ENCODE data around the gene B3GNT9.

B3GNT9 gene

GRCh38 chr16:67185651-67186134 lies 34.9 kb upstream of the B3GNT9 start:
- DNase-seq (ENCODE audit: low read depth), result no peak

GRCh38 chr16:67184995-67185650 lies 34.3 kb upstream of the B3GNT9 start:
- DNase-seq (ENCODE audit: low read depth), result peak; percentile 62

DNA sequence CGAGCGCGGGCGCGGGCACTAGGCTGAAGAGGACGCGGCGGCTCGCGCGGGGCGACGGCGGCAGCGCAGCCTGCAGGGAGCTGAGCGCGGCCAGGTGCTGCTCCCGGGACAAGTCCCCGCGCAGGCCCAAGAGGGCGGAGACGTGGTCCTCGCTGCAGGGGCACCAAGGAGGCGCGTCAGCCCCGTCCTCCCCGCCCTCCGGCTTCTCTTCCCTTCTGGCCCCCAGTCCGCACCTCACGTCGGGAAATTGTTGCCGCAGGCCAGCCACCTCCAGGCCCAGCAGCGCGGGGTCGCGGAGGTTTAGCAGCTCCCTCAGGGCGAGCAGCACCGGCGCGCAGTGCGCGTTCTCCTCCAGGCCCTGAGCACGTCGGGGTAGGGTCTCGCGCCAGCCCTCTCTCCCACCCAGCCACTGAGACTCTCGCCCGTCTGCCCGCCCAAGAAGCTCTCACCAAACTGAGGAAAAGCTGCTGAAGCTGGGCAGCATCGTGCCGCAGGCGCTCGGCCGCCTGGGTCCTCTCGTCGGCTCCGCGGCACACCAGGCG lies 33.7 kb upstream of the B3GNT9 start:
- DNase-seq (ENCODE audit: low read depth), result no peak

GRCh38 chr16:67183627-67184452 lies 33.0 kb upstream of the B3GNT9 start, which contains the start of gene MATCAP1:
MATCAP1 (minus strand) TSS chr16:67183963; CDS start chr16:67180610, 3,353 bp downstream.
- DNase-seq (ENCODE audit: low read depth), result peak; percentile 96

DNA sequence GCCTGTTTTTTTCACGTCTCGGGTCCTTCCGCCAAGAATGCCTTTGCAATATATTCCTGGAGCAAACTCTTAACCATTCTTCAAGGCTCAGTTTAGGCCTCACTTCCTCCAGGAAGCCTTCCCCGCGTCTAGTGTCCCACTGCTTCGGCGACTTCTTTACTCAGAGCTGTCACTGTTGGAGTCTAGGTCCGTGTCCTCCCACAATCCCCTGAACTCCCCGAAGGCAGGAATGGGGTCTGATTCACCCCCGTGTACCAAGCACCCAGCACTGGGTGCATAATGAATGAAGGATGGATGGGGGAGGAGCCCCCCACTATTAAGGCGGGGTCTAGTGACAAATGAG lies 32.5 kb upstream of the B3GNT9 start:
- no peak for DNase-seq (ENCODE audit: low read depth)

- DNase-seq (ENCODE audit: low read depth), result no peak
Measured at GRCh38 chr16:67182288-67182687, 31.5 kb upstream of the B3GNT9 start.

- DNase-seq (ENCODE audit: low read depth), result no peak
Measured at GRCh38 chr16:67181346-67181745, 30.5 kb upstream of the B3GNT9 start.

DNA sequence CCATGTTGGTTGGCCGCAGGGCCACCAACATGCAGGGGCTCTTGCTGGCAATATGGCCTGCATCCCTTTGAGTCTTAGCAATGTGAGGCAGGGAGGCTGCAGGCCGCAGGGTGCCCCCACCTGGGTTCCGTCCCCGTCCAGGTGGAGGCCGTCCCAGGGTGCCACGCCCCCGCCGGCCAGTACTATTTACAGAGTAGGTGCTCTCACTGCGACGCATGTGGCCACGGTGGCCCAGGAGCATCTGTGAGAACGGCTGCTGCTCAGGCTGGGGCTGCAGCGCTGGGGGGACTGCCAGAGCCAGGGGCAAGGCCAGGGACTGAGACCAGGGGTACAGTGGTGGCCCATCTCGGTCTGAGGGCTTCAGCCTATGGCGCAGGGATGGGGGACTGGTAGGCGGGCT lies 29.4 kb upstream of the B3GNT9 start:
- no peak for DNase-seq (ENCODE audit: low read depth)

DNA sequence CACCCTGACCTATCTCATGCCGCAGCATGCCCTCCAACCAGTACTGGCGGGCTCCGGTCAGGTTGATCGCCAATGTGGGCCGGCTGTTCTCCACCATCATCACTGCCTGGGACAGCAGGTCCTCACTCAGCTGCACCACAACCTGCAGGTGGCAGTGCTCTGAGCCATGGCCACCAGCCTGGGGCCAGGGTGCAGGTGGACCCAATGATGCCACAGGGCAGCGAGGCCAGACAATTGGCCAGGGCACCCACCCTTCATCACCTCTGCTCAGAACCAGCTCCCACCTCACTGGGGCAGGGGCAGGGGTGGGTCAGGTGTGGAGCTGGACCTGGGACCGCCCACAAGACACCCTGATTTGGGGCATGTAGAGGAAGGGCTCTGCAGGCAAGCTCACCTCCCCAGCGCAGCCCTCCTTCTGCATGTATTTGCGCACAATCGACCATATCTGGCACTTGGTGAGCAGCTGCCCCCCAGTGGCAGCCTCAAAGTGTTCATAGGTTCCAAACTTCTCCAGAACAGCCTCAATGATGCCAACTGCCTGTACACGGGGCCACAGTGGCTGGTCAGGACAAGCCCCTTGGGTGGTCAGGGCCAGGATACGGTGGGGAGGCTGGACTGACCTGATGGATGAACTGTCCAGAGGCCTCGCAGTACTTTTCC lies 28.8 kb upstream of the B3GNT9 start:
- no peak for DNase-seq (ENCODE audit: low read depth)

DNA sequence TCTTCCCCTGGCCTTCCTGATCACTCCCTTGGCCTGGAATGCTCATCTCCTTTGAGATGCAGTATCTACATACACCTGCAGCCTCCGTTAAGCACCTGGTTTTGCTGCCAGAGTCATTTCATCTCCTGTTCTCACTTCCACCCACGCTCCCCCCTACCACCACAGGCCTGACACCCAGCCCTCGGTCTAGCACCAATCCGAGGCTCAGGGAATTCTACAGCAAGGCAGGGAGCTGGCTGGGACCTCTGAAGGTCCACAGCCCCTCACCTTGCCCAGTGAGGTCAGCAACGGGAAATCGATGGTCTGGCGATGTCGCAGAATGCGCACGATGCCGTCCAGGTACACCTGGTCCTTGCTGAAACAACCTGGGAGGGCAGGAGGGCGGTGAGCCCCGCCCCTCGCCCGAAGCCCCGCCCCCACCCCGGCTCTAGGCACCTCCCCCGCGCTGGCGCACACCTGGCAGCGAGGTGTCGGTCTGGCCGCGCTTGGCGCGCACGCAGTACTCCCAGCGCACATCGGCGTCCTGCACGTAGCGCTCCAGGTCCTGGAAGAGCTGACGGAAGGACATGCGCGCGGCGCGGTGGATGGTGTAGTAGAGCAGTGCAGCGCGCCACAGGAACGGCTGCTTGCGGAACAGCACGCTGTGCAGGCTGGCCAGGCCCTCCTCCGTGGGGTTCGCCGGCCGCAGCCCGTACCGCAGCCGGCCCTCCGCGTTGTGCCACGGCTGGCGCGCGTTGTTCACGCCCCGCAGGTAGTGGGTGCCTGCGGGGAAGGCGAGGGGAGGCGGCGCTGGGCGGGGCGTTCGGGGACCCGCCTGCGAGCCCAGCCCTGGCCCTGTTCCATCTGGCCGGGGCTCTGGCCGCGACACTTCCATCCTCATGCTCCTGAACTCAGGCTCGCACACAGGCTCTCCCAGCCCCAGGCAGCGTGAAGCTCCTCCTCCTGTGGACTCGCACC lies 27.2 kb upstream of the B3GNT9 start:
- DNase-seq (ENCODE audit: low read depth), result no peak

- no peak for DNase-seq (ENCODE audit: low read depth)
Measured at GRCh38 chr16:67176662-67177061, 25.9 kb upstream of the B3GNT9 start.

GRCh38 chr16:67174706-67175231 lies 24.0 kb upstream of the B3GNT9 start:
- DNase-seq (ENCODE audit: low read depth), result no peak

- DNase-seq (ENCODE audit: low read depth), result no peak
Measured at GRCh38 chr16:67173808-67174705, 23.3 kb upstream of the B3GNT9 start.

DNA sequence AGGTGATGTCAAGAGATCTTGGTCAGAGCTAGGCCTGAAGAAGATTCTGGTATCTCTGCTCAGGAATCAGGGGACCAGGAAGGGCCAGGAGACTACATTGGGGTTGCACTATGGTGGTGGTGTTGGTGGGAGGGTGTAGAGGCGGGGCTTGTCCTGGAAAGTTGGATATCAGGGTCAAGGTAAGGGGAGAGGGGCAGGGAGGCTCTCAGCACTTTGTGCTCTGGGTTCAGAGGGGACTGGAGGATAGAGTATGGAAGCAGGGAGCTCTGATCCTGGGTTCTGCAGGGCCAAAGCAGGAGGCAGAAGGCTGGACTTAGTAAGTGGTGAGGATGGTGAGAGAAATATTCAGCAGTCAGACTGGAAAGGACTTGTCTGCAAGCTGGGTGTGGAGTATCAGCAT lies 22.5 kb upstream of the B3GNT9 start:
- DNase-seq (ENCODE audit: low read depth), result no peak

- DNase-seq (ENCODE audit: low read depth), result no peak
Measured at GRCh38 chr16:67170949-67171649, 20.3 kb upstream of the B3GNT9 start.

GRCh38 chr16:67170168-67170948 lies 19.6 kb upstream of the B3GNT9 start, which contains the start of gene NOL3:
NOL3 (plus strand) TSS chr16:67170538.
- DNase-seq (ENCODE audit: low read depth), result no peak

DNA sequence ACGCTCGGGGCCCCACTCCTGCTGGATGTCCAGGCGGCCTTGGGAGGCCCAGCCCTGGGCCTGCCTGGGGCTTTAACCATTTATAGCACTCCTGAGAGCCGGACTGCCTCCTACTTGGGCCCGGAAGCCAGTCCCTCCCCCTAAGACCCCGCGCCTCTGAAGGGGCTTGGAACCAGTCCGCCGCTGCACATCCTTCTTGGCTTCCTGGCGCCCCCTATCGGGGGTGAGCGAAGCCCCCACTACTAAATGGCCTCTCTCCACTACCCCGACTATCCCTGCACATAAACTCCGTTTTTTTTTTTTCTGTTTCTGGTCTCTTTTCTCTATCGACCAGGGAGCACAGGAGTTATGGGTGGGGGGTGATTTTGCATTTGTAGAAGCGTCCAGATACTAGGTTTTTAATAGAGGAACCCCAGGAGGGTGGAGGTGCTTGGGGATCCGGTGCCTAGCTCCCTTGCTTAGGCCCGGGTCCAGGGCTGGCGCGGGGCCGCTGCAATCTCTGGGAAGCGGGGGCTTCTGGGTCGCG lies 18.9 kb upstream of the B3GNT9 start:
- no peak for DNase-seq (ENCODE audit: low read depth)

- no peak for DNase-seq (ENCODE audit: low read depth)
Measured at GRCh38 chr16:67169011-67169451, 18.2 kb upstream of the B3GNT9 start.

Data from HS-27A (cell line).